OCI-LY1 (cell line): ENCODE data around the gene BRI3BP.

ENCODE experiments used
- H2AFZ ChIP-seq: fragments of 200-600 bp; sonication (generic), shearing (Covaris generic); 2 replicates; pipeline ENCODE4 v1.6.0; 2014; ENCODE audit warnings: antibody characterized with exemption, mild to moderate bottlenecking, low read length
- H3F3A ChIP-seq: fragments of 200-600 bp; sonication (generic), shearing (Covaris generic); 2 replicates; pipeline ENCODE4 v1.6.0; 2014; ENCODE audit warnings: mild to moderate bottlenecking, antibody characterized with exemption, low read length, moderate library complexity; ENCODE audit not compliant: insufficient read depth
- H3K27ac ChIP-seq: fragments of 200-600 bp; sonication (generic); 2 replicates; pipeline ENCODE4 v1.5.1; 2014; ENCODE audit warnings: low read length, mixed run types, mild to moderate bottlenecking, low read depth; ENCODE audit not compliant: poor library complexity, severe bottlenecking
- H3K27me3 ChIP-seq: fragments of 200-600 bp; sonication (generic); 2 replicates; pipeline ENCODE4 v1.6.0; 2014; ENCODE audit warnings: antibody characterized with exemption, mild to moderate bottlenecking, low read length, moderate library complexity; ENCODE audit not compliant: insufficient read depth
- H3K36me3 ChIP-seq: fragments of 200-600 bp; sonication (generic); 2 replicates; pipeline ENCODE4 v1.6.1; 2014; ENCODE audit warnings: mild to moderate bottlenecking, antibody characterized with exemption, low read length, moderate library complexity, mixed read lengths; ENCODE audit not compliant: insufficient read depth
- H3K4me1 ChIP-seq: fragments of 200-600 bp; sonication (generic); 2 replicates; pipeline ENCODE4 v1.5.1; 2014; ENCODE audit warnings: mild to moderate bottlenecking, low read length, moderate library complexity; ENCODE audit not compliant: insufficient read depth, severe bottlenecking
- H3K4me2 ChIP-seq: fragments of 200-600 bp; sonication (generic), shearing (Covaris generic); 2 replicates; pipeline ENCODE4 v1.6.1; 2014; ENCODE audit warnings: low read length
- H3K4me3 ChIP-seq: fragments of 200-600 bp; sonication (generic); 2 replicates; pipeline ENCODE4 v1.5.1; 2014; ENCODE audit warnings: low read length, low read depth, mild to moderate bottlenecking, mixed read lengths; ENCODE audit not compliant: poor library complexity, severe bottlenecking
- H3K79me2 ChIP-seq: fragments of 200-600 bp; shearing (Covaris generic); 2 replicates; pipeline ENCODE4 v1.6.1; 2016; ENCODE audit warnings: mixed run types, low read length, mixed read lengths; ENCODE audit not compliant: insufficient read depth
- H3K9ac ChIP-seq: fragments of 200-600 bp; sonication (generic), shearing (Covaris generic); 2 replicates; pipeline ENCODE4 v1.6.1; 2014; ENCODE audit warnings: mild to moderate bottlenecking, low read length, mixed read lengths
- H3K9me2 ChIP-seq: fragments of 200-600 bp; sonication (generic), shearing (Covaris generic); 2 replicates; pipeline ENCODE4 v1.6.1; 2014; ENCODE audit warnings: low read depth, mild to moderate bottlenecking, low read length, mixed read lengths
- H3K9me3 ChIP-seq: fragments of 200-600 bp; shearing (Covaris generic); 2 replicates; pipeline ENCODE4 v1.6.1; 2014; ENCODE audit warnings: low read length, mixed read lengths
- H4K20me1 ChIP-seq: fragments of 200-600 bp; sonication (generic), shearing (Covaris generic); 2 replicates; pipeline ENCODE4 v1.6.0; 2016; ENCODE audit warnings: mild to moderate bottlenecking, low read length; ENCODE audit not compliant: insufficient read depth
- EZH2 ChIP-seq: fragments of 200-600 bp; sonication (generic), shearing (Covaris generic); IDR thresholded peaks from 2 replicates; pipeline ENCODE4 v1.8.0; 2017; ENCODE audit warnings: borderline replicate concordance, mixed run types, mild to moderate bottlenecking, antibody characterized with exemption, low read length, moderate library complexity, mixed read lengths
- TF ChIP-seq, protein P1 (sequence below): fragments of 200-600 bp; sonication (generic), shearing (Covaris generic); IDR thresholded peaks from 2 replicates; pipeline ENCODE4 v1.5.1; 2017; ENCODE audit warnings: mild to moderate bottlenecking, antibody characterized with exemption, low read length, moderate library complexity, mixed read lengths

Gene BRI3BP

DNA sequence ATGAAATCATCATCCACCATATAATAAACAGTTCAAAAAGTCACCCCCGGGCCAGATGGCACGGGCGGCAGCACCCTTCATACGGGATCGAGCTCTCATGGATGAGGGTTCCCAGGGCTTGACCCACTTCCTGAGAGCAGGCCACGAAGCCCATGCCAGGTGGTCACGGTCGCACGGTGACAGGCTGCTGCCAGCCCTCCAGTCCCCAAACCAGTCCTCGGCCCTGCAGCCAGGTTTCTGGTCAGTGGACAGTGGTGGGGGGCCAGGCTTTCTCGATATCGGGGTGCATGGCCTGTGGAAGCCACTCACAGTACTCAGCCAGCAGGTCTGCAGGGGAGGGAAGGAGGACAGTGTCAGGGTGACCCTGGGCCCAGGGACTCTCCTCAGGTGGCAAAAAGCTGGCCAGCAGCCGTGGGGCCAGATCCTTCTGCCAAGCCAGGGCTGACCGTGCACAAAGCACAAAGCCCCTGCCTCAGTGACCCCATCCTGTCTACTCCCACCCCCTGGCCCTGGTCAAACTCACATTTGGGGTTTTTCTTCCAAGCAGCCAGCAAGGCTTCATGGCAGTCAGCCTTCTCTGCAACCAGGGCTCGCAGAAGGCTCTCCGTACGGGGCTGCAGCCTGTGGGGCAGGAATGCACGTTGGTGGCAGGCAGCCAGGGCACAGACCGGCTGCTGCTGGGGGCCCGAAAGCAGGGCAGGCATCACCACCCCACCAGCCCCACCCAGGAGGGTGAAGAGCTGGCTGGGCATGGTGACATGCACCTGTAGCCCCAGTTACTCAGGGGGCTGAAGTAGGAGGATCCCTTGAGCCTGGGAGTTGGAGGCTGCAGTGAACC lies 45.7 kb upstream of the BRI3BP start:
- no peak overlapping the region for H3K27ac ChIP-seq
- no peaks in the 10 kb centered on the region for H4K20me1 ChIP-seq
- H3K9me3 ChIP-seq, result no peaks in the 10 kb centered on the region
- no peak for TF ChIP-seq EZH2
- TF ChIP-seq, protein P1, sequence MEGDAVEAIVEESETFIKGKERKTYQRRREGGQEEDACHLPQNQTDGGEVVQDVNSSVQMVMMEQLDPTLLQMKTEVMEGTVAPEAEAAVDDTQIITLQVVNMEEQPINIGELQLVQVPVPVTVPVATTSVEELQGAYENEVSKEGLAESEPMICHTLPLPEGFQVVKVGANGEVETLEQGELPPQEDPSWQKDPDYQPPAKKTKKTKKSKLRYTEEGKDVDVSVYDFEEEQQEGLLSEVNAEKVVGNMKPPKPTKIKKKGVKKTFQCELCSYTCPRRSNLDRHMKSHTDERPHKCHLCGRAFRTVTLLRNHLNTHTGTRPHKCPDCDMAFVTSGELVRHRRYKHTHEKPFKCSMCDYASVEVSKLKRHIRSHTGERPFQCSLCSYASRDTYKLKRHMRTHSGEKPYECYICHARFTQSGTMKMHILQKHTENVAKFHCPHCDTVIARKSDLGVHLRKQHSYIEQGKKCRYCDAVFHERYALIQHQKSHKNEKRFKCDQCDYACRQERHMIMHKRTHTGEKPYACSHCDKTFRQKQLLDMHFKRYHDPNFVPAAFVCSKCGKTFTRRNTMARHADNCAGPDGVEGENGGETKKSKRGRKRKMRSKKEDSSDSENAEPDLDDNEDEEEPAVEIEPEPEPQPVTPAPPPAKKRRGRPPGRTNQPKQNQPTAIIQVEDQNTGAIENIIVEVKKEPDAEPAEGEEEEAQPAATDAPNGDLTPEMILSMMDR, result no peak
- no peak overlapping the region for H2AFZ ChIP-seq
- H3K27me3 ChIP-seq, result no peaks in the 10 kb centered on the region
- H3K4me1 ChIP-seq, result no peaks in the 10 kb centered on the region
- no peaks in the 10 kb centered on the region for H3K9me2 ChIP-seq
- no peak overlapping the region for H3K4me2 ChIP-seq
- peaks cover 55% of the 10 kb centered on the region for H3K36me3 ChIP-seq
- no peak overlapping the region for H3K4me3 ChIP-seq
- no peak overlapping the region for H3K9ac ChIP-seq
- no peaks in the 10 kb centered on the region for H3K79me2 ChIP-seq
- no peaks in the 10 kb centered on the region for H3F3A ChIP-seq

DNA sequence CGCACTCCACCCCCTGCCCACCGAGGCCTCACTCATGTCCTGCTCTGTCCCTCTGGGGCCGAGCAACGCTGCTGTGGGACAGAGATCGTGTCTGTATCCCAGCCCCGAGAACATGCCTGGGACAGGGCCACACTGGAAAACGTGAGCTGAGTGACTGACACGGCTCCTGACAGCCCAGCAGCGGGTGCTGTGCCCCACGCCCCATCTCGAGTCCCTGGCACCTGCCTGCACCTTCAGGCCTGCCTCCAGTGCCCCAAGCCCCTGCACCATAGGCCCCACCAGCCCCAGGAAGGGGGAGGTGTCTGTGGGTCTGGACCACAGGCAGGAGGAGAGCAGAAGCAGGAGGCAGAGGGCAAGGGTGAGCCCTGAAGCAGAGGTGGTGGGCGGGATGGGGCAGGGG lies 44.4 kb upstream of the BRI3BP start:
- no peaks in the 10 kb centered on the region for H3F3A ChIP-seq
- peaks cover 65% of the 10 kb centered on the region for H3K36me3 ChIP-seq
- H4K20me1 ChIP-seq, result no peaks in the 10 kb centered on the region
- H3K79me2 ChIP-seq, result no peaks in the 10 kb centered on the region
- no peaks in the 10 kb centered on the region for H3K9me2 ChIP-seq
- no peaks in the 10 kb centered on the region for H3K27me3 ChIP-seq
- no peak overlapping the region for H3K4me2 ChIP-seq
- H3K4me1 ChIP-seq, result no peaks in the 10 kb centered on the region
- H3K27ac ChIP-seq, result no peak overlapping the region
- TF ChIP-seq EZH2, result no peak
- TF ChIP-seq, protein P1, result no peak
- no peak overlapping the region for H3K9ac ChIP-seq
- H3K9me3 ChIP-seq, result no peaks in the 10 kb centered on the region
- H2AFZ ChIP-seq, result no peak overlapping the region
- no peak overlapping the region for H3K4me3 ChIP-seq

DNA sequence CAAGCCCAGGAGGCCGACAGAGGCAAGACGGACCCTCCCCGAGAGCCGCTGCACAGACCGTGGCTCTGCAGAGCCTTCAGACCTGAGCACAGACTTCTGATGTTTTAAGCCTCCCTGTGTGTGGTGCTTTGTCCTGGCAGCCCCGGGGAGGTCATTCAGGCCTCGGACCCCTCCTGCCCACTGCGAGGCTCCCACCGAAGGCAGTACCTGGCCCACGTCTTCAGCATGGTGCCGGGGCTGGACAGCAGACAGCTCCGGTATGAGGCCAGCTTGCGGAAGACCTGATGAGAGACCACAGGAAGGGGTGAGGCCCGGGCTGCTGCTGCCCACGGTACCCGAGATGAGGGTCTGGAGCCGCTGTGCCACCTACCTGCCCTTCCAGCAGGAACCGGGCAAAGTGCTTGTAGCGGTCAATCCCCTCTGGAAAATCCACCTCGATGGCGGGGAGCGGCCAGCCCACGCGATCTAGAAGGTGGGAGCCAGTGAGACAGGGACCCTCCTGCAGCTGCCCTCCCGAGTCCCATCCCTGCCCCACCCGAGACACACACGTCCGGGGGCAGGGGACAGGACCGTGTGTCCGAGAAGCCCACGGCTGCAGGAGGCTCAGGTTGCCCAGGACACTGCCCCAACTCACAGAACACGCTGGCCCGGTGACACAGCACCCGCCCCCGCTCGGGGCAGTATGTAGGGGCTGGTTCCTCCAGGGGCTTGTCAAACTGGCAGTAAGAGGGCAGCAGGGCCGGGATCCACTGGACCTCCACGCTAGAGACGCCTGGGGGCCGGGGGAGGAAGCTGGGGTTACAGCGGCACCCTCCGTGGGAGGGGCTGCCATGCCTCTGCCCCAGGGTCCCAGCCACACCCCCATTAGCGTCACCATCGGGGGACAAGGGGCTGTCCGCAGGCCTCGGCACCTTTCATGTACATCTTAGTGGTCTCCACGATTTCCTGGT lies 43.4 kb upstream of the BRI3BP start:
- peaks cover 75% of the 10 kb centered on the region for H3K36me3 ChIP-seq

More for the DNA sequence above, 43.4 kb upstream of the BRI3BP start:
- no peaks in the 10 kb centered on the region for H3K27me3 ChIP-seq
- H3K9me3 ChIP-seq, result no peaks in the 10 kb centered on the region
- no peaks in the 10 kb centered on the region for H3F3A ChIP-seq
- no peak overlapping the region for H2AFZ ChIP-seq
- TF ChIP-seq, protein P1, result no peak
- no peaks in the 10 kb centered on the region for H3K9me2 ChIP-seq
- no peaks in the 10 kb centered on the region for H3K79me2 ChIP-seq
- no peak overlapping the region for H3K9ac ChIP-seq
- no peaks in the 10 kb centered on the region for H4K20me1 ChIP-seq
- H3K4me1 ChIP-seq, result no peaks in the 10 kb centered on the region
- no peak overlapping the region for H3K4me2 ChIP-seq
- H3K4me3 ChIP-seq, result no peak overlapping the region
- H3K27ac ChIP-seq, result no peak overlapping the region
